Measurements from ENCODE around the gene ACO2. TPM values are rescaled to one million over a fixed set of nuclear protein-coding genes. Genes with fewer than 3 reads are reported as not detected.

ACO2 gene
- total and polyA plus RNA-seq, 11 donors = 375 to 1,146 (median 739) TPM

GRCh38 chr22:41491374-41492100 is 22.6 kb downstream of the ACO2 start:
- DNase-seq (no peak), ATAC-seq (peak in 3 of 4 donors; percentile 13 to 39 (median 38))
- peak overlapping the region; percentile 19 to 83 (median 61) for H3K27ac ChIP-seq
- no peaks in the 10 kb centered on the region for H3K9me3 ChIP-seq
- WGBS, 4 donors = 43 to 50% (median 44%) methylated on average over 5 of the region's 5 CpGs
- peaks cover 0 to 15% (median 5%) of the 10 kb centered on the region in 9 donors for H3K36me3 ChIP-seq
- no peak overlapping the region for H3K4me3 ChIP-seq
- no peaks in the 10 kb centered on the region for H3K27me3 ChIP-seq
- intact Hi-C loops (cut with DNase I) = no loop called here
- H3K4me1 ChIP-seq = peaks cover 3 to 96% (median 78%) of the 10 kb centered on the region in 12 donors
- no peak for TF ChIP-seq CTCF (IDR thresholded peaks at IDR 0.05)

- Histone ChIP-seq H3K27ac (peak overlapping the region in 8 of 12 donors; percentile 2 to 57 (median 31)), H3K4me3 (no peak overlapping the region), H3K27me3 (no peaks in the 10 kb centered on the region), H3K4me1 (peaks cover 0 to 85% (median 42%) of the 10 kb centered on the region in 12 donors), H3K36me3 (peaks cover 0 to 56% (median 42%) of the 10 kb centered on the region in 9 donors), H3K9me3 (no peaks in the 10 kb centered on the region)
- WGBS, 4 donors = 41 to 58% (median 53%) methylated on average over 6 of the region's 6 CpGs
- no peak for DNase-seq
- intact Hi-C loops (cut with DNase I) = no loop called here
- TF ChIP-seq POLR2A (IDR thresholded peaks at IDR 0.05) (no peak), CTCF (IDR thresholded peaks at IDR 0.05) (no peak)
- ATAC-seq = peak in 1 of 4 donors; percentile 25
Observed at GRCh38 chr22:41498303-41498835, 29.5 kb downstream of the ACO2 start.

- TF ChIP-seq POLR2A (IDR thresholded peaks at IDR 0.05) (no peak), CTCF (IDR thresholded peaks at IDR 0.05) (no peak)
- peak overlapping the region in 7 of 12 donors; percentile 7 to 57 (median 32) for H3K27ac ChIP-seq
- peaks cover 0 to 85% (median 39%) of the 10 kb centered on the region in 12 donors for H3K4me1 ChIP-seq
- WGBS, 4 donors = 43 to 60% (median 57%) methylated on average over 10 of the region's 10 CpGs
- ATAC-seq (peak; percentile 22 to 58 (median 34)), DNase-seq (no peak)
- H3K4me3 ChIP-seq = no peak overlapping the region
- no peaks in the 10 kb centered on the region for H3K27me3 ChIP-seq
- peaks cover 0 to 66% (median 53%) of the 10 kb centered on the region in 9 donors for H3K36me3 ChIP-seq
- no peaks in the 10 kb centered on the region for H3K9me3 ChIP-seq
- intact Hi-C loops (cut with DNase I) = no loop called here
Observed at GRCh38 chr22:41499624-41500280, 30.8 kb downstream of the ACO2 start.

GRCh38 chr22:41500303-41500702 is 31.4 kb downstream of the ACO2 start:
- 61 to 71% (median 70%) methylated on average over 7 of the region's 7 CpGs for WGBS, 4 donors
- ATAC-seq (no peak), DNase-seq (no peak)
- peak overlapping the region in 6 of 12 donors; percentile 20 to 53 (median 42) for H3K27ac ChIP-seq
- no peaks in the 10 kb centered on the region for H3K9me3 ChIP-seq
- peaks cover 0 to 68% (median 57%) of the 10 kb centered on the region in 9 donors for H3K36me3 ChIP-seq
- peaks cover 0 to 86% (median 38%) of the 10 kb centered on the region in 12 donors for H3K4me1 ChIP-seq
- H3K4me3 ChIP-seq = no peak overlapping the region
- TF ChIP-seq POLR2A (IDR thresholded peaks at IDR 0.05) (no peak), CTCF (IDR thresholded peaks at IDR 0.05) (no peak)
- intact Hi-C loops (cut with DNase I) = no loop called here
- no peaks in the 10 kb centered on the region for H3K27me3 ChIP-seq
